Activated gamma-delta T cell (primary cell): ENCODE results near the gene SOX6.

Source experiments
- DNase-seq: peaks from one replicate; lab custom pipeline; 2025; lab: John Stamatoyannopoulos, UW

Gene SOX6

GRCh38 chr11:15991215-15991614 is 365.1 kb downstream of the SOX6 start:
- no peak for DNase-seq

DNA sequence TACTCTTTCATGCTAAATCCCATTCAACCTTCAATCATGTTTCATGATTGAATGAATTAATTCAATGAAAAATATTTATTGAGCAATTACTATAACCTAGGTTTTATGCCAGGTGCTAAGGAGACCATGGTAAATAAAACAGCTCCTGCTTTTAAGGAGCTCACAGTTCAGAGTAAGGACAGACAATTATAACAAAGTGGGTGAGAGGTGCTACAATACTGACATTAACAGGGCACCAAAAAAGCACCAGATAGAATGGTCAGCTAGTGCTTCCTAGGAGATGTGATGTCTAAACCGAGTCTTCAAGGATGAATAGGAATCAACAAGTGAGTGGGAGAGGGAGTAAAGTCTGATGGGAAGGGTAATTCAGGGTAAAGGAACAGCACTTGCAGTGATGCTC is 366.7 kb downstream of the SOX6 start:
- DNase-seq: no peak

- no peak for DNase-seq
Observed at GRCh38 chr11:15988693-15989231, 367.6 kb downstream of the SOX6 start.

DNA sequence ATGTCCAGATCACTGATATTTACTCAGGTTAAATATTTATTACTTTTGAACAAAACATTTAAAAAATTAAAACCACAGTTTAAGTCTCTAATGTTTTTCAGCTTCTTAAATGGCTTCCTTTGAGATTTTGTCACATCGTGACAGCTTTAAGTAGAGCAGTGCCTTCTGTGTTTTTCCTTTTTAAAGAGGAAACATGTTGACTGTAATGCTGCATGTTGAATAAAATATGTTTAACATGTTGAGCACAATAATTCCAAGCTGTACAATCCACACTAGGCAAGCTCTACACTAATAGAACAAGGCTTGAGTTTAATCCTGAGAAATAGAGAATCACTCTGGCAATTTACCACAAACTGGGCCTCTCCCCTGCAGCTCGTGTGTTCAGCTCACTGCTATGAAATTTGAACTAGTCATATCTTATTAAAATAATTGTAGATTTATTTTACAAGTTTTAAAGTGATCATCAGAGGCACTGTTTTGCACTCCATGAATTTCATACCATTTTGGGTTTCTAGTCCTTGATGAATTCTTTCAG is 368.3 kb downstream of the SOX6 start:
- DNase-seq: no peak

DNA sequence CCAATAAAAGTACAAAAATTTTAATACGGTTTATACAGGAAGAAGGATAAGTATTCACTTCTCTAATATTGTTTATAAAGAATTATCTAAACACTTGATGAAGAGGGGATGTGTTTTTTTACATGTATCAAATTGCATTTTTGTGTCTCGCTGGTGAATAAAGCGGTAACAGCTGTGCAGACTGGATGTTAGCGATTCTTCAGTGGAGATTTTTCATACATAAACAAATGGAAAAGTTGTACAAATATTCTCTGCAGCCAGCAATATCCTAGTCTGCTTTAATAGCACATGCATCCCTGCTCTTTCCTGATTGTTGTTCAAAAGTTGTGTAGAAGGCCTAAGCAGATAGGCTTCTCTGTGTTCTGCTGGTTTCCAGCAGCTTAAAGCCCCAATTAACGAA is 369.3 kb downstream of the SOX6 start:
- no peak for DNase-seq

DNA sequence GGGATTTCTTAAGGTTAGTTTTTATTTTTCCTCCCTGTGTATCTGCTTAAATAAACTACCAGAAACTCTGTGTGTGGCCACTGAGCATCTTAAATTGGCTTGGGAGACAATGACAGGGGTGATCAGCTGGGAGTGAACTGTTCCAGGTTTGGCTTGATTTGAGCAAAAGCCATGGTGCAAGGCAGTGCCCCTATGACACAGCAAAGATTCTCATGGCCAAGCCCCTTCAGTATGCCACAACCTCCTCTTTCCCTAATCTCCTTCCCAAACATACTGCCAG is 370.5 kb downstream of the SOX6 start:
- no peak for DNase-seq

DNA sequence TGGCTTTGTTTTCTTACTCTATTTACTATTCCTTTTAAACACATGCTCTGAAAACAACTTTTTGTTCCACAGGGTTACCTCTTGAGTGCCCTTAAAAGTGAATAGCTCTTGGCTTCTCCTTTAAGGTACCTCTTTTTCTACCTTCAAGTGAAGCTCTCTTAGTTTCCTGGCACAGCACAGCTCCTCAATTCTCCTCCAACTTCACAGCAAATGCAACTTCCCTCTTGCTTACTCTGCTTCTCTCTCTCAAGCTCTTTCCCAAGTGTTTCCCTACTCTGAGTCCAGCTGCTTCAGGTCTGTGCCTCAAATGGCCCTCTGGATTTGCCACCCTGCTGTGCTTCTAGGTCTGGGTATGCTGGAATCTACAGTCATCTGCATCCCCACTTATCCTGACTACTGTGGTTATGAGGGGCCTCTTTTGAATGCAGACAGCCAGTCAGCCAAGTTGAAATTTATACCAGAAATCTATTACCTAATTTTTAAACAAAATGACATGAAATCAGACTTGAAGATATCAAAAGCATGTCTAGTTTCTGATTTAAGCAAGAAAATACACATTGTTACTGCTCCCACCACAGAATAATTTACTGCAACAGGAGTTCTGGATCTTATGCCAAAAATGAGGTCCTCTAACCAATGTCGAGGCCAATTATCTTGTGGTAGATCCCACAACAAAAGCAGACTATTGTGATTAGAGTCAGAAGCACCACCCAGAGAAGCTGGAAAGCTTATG is 371.1 kb downstream of the SOX6 start:
- DNase-seq: no peak

DNA sequence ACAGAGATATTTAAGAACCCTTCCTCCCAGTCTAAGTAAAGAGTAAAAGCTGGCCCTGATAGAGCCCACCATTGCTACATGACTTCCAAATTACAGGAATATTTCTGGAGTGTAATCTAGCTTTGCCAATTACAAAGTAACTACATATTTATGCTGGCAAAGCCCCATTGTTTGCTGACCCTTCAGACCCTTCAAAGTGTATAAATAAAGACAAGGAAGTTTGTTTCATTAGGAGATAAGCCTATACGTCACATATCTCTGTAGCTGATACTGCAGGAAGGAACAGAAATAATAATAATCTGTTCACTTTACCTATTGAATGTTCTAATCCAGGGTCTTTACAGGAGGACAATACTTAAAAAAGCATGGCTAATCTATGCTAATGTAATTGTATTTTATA is 375.1 kb downstream of the SOX6 start:
- DNase-seq: no peak

GRCh38 chr11:15977116-15977515 is 379.2 kb downstream of the SOX6 start:
- no peak for DNase-seq

DNA sequence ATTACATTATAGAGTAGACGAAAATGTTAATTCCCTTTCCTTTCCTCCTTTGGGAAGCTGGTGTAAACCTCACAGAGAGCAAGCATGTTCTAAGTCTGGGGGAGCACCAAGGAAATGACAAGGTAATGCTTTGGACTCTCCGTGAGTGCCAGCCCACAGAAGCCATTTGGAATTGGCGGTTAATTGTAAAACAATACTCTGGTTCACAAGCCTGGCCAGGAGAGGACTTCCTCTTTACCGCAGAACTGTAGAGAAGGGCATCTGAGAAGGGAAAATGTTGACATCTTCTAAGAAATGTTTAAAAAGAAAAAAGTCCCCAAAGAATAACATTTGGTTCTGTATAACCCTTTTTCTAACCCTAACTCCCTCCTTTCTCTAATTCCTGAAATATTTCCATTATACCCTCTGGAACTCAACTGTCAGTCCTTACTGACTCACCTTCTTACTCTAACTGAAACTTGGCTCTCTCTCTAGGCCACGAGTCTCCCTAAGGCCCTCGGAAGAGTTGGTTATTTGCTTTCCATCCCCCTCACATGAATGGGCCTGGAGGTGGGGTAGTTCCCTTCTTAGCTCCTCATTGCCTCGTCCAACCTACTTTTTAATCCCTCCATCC is 379.8 kb downstream of the SOX6 start:
- DNase-seq: no peak

DNA sequence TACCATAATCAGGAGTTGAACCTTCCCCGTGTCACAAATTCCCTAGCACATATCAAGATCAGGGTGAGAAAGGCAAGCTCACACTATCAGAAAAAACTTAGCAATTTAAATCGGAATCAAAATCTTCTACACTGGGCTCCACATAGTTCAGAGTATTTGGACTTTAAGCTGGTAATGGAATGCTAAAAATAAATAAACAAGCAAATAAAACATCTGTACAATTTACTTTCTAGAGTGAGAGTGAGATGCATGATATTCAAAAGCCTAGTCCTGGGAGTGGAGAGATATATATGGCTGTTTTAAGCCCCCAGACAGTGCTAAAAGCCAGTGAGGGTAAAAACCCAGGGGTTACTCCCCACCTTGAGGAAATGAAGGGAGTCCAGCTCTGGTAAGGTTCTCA is 380.6 kb downstream of the SOX6 start:
- DNase-seq: no peak

GRCh38 chr11:15972838-15973237 is 383.5 kb downstream of the SOX6 start:
- no peak for DNase-seq

GRCh38 chr11:15971215-15971546 is 385.2 kb downstream of the SOX6 start:
- DNase-seq: no peak

DNA sequence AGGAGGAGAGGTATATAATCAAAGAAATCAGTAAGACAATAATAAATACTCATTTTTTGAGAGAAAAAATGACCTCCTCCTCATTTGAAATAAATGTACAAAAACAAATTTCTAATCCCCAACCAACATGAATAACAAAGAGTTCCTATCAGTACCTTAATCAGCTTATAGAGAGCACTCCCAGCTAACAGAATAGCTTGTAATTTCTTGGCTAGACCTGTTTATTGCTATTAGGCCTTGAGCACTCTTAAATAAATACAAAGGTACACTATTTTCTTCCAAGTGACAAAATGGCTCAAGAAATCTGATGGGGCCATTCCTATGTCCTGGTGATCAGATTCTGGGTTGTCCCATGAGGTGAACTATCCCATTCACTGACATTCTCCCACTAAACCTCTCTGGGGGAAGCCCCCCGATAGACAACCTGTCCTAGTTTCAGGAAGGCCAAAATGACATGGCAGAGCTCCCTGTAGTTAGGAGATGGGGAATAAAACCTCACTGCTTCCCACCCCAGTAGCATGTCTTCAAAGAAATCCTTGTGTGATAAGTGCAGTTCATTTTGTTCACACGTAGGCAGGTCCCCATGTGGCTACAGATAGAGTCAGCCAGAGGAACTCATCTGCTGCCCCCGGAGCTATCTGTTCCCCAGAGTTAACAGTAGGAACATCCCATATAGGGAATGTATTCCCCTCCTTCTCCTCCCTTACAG is 385.7 kb downstream of the SOX6 start:
- no peak for DNase-seq

GRCh38 chr11:15969701-15970329 is 386.5 kb downstream of the SOX6 start:
- no peak for DNase-seq

- no peak for DNase-seq
Observed at GRCh38 chr11:15969281-15969680, 387.1 kb downstream of the SOX6 start.

DNA sequence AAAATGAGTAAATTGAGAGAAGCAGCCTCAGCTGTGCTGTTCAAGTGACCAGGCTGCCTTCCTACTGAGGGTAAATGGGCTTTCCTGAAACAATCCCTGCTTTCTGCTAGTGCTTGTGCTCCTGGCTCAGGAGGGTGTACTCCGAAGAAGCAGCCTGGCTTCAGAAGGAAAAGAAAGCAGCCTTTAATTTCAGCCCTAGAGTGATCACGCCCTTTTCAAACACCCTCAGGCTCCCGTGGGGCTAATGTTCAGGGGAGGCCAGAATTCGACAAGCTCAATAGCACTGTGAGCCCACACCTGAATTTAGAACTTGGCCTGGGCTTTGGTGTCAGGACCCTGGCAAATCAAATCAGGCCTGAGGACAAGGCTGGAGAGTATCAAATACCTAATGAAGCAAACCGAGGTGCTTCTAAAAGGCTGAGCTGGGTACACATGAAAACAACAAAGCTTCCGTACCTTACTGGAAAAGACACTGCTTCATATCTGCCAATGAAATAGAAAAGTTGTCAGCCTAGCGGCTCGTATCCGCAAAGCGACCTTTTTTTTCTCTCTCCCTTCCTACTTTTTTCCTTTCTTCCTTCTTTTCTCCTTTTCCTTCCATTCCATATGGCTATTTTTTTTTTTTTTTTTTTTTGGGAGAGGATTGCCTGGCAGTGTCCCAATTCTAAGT is 387.8 kb downstream of the SOX6 start:
- DNase-seq: no peak

- DNase-seq: no peak
Observed at GRCh38 chr11:15967966-15968365, 388.4 kb downstream of the SOX6 start.

GRCh38 chr11:15967166-15967565 is 389.2 kb downstream of the SOX6 start:
- no peak for DNase-seq

DNA sequence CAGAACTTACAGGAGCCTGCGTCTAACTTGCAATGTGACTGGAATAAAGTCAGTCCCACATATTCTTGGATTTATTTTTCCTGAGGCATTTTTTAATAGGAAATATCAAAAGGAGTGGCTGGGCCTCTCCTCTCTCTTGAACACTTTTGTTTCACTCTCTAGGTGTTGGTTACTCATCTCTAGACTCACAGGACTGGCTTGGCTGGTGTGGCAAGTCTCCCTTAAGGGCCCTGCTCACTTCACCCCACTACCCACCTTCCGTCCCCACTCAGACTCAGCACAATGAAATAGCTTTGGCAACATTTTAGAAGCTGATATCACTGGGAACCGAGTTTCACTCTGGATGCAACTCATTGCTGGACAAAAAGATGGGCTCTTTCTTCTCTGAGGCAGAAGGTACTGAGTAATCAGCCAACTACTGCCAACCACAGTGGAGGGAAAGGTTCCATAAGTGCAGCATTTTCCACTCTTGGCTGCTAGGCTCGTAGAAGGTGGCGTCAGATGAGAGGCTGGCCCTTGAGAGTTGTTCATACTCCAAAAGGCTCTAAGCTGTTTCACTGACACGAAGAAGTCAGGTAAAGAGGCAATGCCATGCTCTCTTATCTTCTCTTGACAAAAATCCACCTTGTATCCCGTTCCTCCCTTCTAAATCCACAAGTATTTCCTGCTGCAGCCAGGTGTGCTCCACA is 390.6 kb downstream of the SOX6 start:
- no peak for DNase-seq

DNA sequence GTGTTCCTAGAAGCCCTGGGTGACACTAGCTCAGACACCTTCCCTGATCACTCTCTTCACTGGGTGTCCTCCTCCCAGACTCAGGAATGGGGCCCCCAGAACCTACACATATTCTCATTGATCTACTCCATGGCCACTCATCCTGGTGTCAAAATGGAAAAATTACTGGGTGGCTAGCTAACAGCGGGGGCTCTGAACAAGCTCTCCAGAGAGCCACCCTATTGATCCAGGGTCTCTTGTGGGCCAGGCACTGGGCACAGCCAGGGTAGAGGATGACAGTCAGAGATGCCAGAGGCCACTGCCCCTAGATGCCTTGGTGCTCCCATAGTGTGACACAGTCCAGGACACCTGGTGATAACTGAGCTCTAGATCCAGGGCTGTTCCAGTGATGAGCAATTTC is 393.1 kb downstream of the SOX6 start:
- DNase-seq: no peak
